ENCODE measurements around the gene SNX1. TPM values are rescaled to one million over a fixed set of nuclear protein-coding genes. Genes with fewer than 3 reads are reported as not detected.

SNX1 gene
- polyA plus RNA-seq, 1 donor from 2014 or later, result 44.7 TPM

GRCh38 chr15:64132217-64132616 lies 36.4 kb downstream of the SNX1 start:
- H3K27ac ChIP-seq (ENCODE audit: low read length), result no peak overlapping the region

GRCh38 chr15:64133623-64134344 lies 38.0 kb downstream of the SNX1 start:
- H3K36me3 ChIP-seq (ENCODE audit: insufficient read depth, low read length), result peaks cover 11% of the 10 kb centered on the region
- no peaks in the 10 kb centered on the region for H3K9me2 ChIP-seq (ENCODE audit: insufficient read depth, low read length)
- H4K20me1 ChIP-seq (ENCODE audit: insufficient read depth), result no peaks in the 10 kb centered on the region
- TF ChIP-seq EZH2 (IDR thresholded peaks at IDR 0.05; ENCODE audit: borderline replicate concordance, insufficient read depth, low read length, poor library complexity, severe bottlenecking) (no peak), POLR2AphosphoS5 (IDR thresholded peaks at IDR 0.05) (no peak), REST (IDR thresholded peaks at IDR 0.05; ENCODE audit: borderline replicate concordance) (no peak), TAF1 (IDR thresholded peaks at IDR 0.05; ENCODE audit: low read depth) (no peak), RAD21 (conservative IDR thresholded peaks at IDR 0.05) (no peak), MXI1 (conservative IDR thresholded peaks at IDR 0.05; ENCODE audit: poor library complexity, severe bottlenecking) (no peak), EP300 (conservative IDR thresholded peaks at IDR 0.05; ENCODE audit: poor library complexity, severe bottlenecking) (no peak), SMC3 (conservative IDR thresholded peaks at IDR 0.05; ENCODE audit: poor library complexity) (no peak)
- TF ChIP-seq, protein P1, sequence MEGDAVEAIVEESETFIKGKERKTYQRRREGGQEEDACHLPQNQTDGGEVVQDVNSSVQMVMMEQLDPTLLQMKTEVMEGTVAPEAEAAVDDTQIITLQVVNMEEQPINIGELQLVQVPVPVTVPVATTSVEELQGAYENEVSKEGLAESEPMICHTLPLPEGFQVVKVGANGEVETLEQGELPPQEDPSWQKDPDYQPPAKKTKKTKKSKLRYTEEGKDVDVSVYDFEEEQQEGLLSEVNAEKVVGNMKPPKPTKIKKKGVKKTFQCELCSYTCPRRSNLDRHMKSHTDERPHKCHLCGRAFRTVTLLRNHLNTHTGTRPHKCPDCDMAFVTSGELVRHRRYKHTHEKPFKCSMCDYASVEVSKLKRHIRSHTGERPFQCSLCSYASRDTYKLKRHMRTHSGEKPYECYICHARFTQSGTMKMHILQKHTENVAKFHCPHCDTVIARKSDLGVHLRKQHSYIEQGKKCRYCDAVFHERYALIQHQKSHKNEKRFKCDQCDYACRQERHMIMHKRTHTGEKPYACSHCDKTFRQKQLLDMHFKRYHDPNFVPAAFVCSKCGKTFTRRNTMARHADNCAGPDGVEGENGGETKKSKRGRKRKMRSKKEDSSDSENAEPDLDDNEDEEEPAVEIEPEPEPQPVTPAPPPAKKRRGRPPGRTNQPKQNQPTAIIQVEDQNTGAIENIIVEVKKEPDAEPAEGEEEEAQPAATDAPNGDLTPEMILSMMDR (IDR thresholded peaks at IDR 0.05; ENCODE audit: poor library complexity, severe bottlenecking), result no peak
- H2AFZ ChIP-seq (ENCODE audit: low read depth, low read length), result no peak overlapping the region
- H3K4me2 ChIP-seq (ENCODE audit: low read length), result no peak overlapping the region
- no peaks in the 10 kb centered on the region for H3K27me3 ChIP-seq (ENCODE audit: insufficient read depth, low read depth, low read length)
- H3K27ac ChIP-seq (ENCODE audit: low read length), result no peak overlapping the region
- no peaks in the 10 kb centered on the region for H3F3A ChIP-seq (ENCODE audit: insufficient read depth, low read length, poor library complexity, severe bottlenecking)
- H3K4me3 ChIP-seq (ENCODE audit: low read length), result no peak overlapping the region
- no peaks in the 10 kb centered on the region for H3K79me2 ChIP-seq (replicated peaks; ENCODE audit: insufficient read depth, low read length)
- H3K9me3 ChIP-seq (ENCODE audit: low read length), result no peaks in the 10 kb centered on the region
- H3K9ac ChIP-seq (ENCODE audit: low read length), result no peak overlapping the region

More at GRCh38 chr15:64132217-64132616, 36.4 kb downstream of the SNX1 start:
- TF ChIP-seq EP300 (conservative IDR thresholded peaks at IDR 0.05; ENCODE audit: poor library complexity, severe bottlenecking) (no peak), SMC3 (conservative IDR thresholded peaks at IDR 0.05; ENCODE audit: poor library complexity) (no peak), EZH2 (IDR thresholded peaks at IDR 0.05; ENCODE audit: borderline replicate concordance, insufficient read depth, low read length, poor library complexity, severe bottlenecking) (no peak), POLR2AphosphoS5 (IDR thresholded peaks at IDR 0.05) (no peak), RAD21 (conservative IDR thresholded peaks at IDR 0.05) (no peak)
- TF ChIP-seq, protein P1 (IDR thresholded peaks at IDR 0.05; ENCODE audit: poor library complexity, severe bottlenecking), result no peak
- Histone ChIP-seq H3K4me3 (ENCODE audit: low read length) (no peak overlapping the region), H2AFZ (ENCODE audit: low read depth, low read length) (no peak overlapping the region), H3K36me3 (ENCODE audit: insufficient read depth, low read length) (peaks cover 4% of the 10 kb centered on the region), H4K20me1 (ENCODE audit: insufficient read depth) (no peaks in the 10 kb centered on the region), H3K9me2 (ENCODE audit: insufficient read depth, low read length) (no peaks in the 10 kb centered on the region), H3F3A (ENCODE audit: insufficient read depth, low read length, poor library complexity, severe bottlenecking) (no peaks in the 10 kb centered on the region), H3K9me3 (ENCODE audit: low read length) (no peaks in the 10 kb centered on the region), H3K4me2 (ENCODE audit: low read length) (no peak overlapping the region), H3K27me3 (ENCODE audit: insufficient read depth, low read depth, low read length) (no peaks in the 10 kb centered on the region), H3K9ac (ENCODE audit: low read length) (no peak overlapping the region), H3K79me2 (replicated peaks; ENCODE audit: insufficient read depth, low read length) (no peaks in the 10 kb centered on the region)
